ENCODE data around the gene GCK.

The GCK gene

DNA sequence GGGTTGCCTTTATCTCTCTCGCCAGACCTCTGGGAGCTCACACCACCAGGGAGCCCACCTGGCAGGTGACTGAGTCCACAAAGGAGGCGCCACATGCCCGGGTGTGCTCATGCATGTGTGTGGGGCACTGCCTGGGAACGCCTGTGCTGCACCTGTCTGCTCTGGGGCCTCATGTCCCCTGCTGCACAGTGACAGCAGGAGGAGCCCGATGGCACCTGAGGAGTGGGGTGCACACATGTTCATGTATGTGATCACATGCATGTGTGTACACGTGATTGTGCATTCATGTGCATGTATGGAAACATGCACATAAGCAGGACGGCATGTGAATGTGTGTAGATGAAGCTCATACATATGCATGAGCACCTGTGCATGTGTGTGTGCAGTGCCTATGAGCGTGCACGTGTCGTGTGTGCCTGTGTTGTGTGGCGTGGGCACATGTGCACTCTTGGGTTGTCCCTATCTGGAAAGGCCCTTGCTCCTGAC lies 33.6 kb upstream of the GCK start:
- TF ChIP-seq, protein P1, sequence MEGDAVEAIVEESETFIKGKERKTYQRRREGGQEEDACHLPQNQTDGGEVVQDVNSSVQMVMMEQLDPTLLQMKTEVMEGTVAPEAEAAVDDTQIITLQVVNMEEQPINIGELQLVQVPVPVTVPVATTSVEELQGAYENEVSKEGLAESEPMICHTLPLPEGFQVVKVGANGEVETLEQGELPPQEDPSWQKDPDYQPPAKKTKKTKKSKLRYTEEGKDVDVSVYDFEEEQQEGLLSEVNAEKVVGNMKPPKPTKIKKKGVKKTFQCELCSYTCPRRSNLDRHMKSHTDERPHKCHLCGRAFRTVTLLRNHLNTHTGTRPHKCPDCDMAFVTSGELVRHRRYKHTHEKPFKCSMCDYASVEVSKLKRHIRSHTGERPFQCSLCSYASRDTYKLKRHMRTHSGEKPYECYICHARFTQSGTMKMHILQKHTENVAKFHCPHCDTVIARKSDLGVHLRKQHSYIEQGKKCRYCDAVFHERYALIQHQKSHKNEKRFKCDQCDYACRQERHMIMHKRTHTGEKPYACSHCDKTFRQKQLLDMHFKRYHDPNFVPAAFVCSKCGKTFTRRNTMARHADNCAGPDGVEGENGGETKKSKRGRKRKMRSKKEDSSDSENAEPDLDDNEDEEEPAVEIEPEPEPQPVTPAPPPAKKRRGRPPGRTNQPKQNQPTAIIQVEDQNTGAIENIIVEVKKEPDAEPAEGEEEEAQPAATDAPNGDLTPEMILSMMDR (IDR thresholded peaks at IDR 0.05; ENCODE audit: low read depth, low read length), result no peak
- in situ Hi-C loops (cut with HindIII; ENCODE audit: low sequenced_read_pairs), result no loop called here
- no peak for DNase-seq (ENCODE audit: low read depth, low spot score)
- no peak overlapping the region for H3K4me3 ChIP-seq (ENCODE audit: low read depth, low read length)

DNA sequence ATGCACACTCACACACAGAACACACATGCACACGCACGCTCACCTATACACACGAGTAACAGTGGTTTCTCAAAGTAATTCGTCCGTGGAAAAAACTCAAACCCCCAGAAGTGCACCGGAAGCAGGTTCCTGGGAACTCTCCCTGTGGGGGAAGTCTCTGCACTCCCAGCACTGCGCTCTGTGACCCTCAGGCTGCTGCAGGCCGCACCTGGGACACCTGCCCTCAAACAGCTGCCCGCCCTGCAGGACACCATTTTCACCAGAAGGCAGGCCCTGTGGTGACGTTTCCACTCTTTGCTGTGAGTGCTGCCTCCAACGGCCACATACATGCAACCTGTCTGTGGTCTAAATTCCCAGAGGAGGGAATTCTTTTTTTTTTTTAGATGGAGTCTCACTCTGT lies 32.8 kb upstream of the GCK start:
- H3K4me3 ChIP-seq (ENCODE audit: low read depth, low read length), result no peak overlapping the region
- DNase-seq (ENCODE audit: low read depth, low spot score), result no peak
- in situ Hi-C loops (cut with HindIII; ENCODE audit: low sequenced_read_pairs), result no loop called here
- TF ChIP-seq, protein P1 (IDR thresholded peaks at IDR 0.05; ENCODE audit: low read depth, low read length), result no peak

GRCh38 chr7:44221231-44221791 lies 32.1 kb upstream of the GCK start:
- H3K4me3 ChIP-seq (ENCODE audit: low read depth, low read length), result no peak overlapping the region
- DNase-seq (ENCODE audit: low read depth, low spot score), result no peak
- in situ Hi-C loops (cut with HindIII; ENCODE audit: low sequenced_read_pairs), result no loop called here
- TF ChIP-seq, protein P1 (IDR thresholded peaks at IDR 0.05; ENCODE audit: low read depth, low read length), result no peak

GRCh38 chr7:44220358-44221112 lies 31.3 kb upstream of the GCK start:
- no peak overlapping the region for H3K4me3 ChIP-seq (ENCODE audit: low read depth, low read length)
- no peak for DNase-seq (ENCODE audit: low read depth, low spot score)
- in situ Hi-C loops (cut with HindIII; ENCODE audit: low sequenced_read_pairs), result no loop called here
- TF ChIP-seq, protein P1 (IDR thresholded peaks at IDR 0.05; ENCODE audit: low read depth, low read length), result no peak

DNA sequence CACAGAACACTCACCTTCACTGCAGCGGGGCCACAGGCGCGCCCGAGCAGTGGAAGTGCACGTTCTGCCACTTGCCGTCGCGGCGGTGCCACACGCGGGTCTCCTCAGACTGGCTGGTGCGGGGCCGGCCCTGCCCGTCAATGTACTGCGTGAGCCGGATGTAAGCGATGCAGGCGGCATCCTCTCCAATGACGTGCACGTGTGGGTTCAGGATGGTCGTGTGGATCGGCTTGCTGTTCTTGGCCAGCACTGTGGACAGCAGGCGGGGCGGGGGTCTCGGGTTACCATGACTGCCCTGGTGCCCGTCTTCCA lies 30.8 kb upstream of the GCK start:
- no peak overlapping the region for H3K4me3 ChIP-seq (ENCODE audit: low read depth, low read length)
- no peak for DNase-seq (ENCODE audit: low read depth, low spot score)
- in situ Hi-C loops (cut with HindIII; ENCODE audit: low sequenced_read_pairs), result no loop called here
- TF ChIP-seq, protein P1 (IDR thresholded peaks at IDR 0.05; ENCODE audit: low read depth, low read length), result no peak

- TF ChIP-seq, protein P1 (IDR thresholded peaks at IDR 0.05; ENCODE audit: low read depth, low read length), result no peak
- in situ Hi-C loops (cut with HindIII; ENCODE audit: low sequenced_read_pairs), result no loop called here
- no peak for DNase-seq (ENCODE audit: low read depth, low spot score)
- no peak overlapping the region for H3K4me3 ChIP-seq (ENCODE audit: low read depth, low read length)
Observed at GRCh38 chr7:44219371-44220045, 30.3 kb upstream of the GCK start.
